Lower leg skin (tissue), 3 donors: ENCODE measurements around the gene NR0B1.

Experiments used
- CTCF ChIP-seq, 3 donors: fragments of 450-650 bp; IDR thresholded peaks; one replicate each; pipeline ENCODE4 v1.5.1; 2016; ENCODE audit warnings: antibody characterized with exemption in 3 of 3, mild to moderate bottlenecking in 3 of 3, moderate library complexity in 2 of 3
- POLR2A ChIP-seq, 2 donors: fragments of 450-650 bp; IDR thresholded peaks; one replicate each; pipeline ENCODE4 v1.6.1; 2016 to 2017; ENCODE audit warnings: antibody characterized with exemption in 2 of 2, mild to moderate bottlenecking in 1 of 2, moderate library complexity in 1 of 2

- no peak for TF ChIP-seq CTCF (IDR thresholded peaks at IDR 0.05)
- TF ChIP-seq POLR2A (IDR thresholded peaks at IDR 0.05) = no peak
These were observed 1.4 kb upstream of the NR0B1 start for GRCh38 chrX:30310429-30311206.
